Endothelial cell of umbilical vein (primary cell): ENCODE measurements around the gene MARCKSL1. TPM values are rescaled to one million over a fixed set of nuclear protein-coding genes. Genes with fewer than 3 reads are reported as not detected.

Experiments
- BruUV-seq: library from RNA; stranded (reverse); fragments of 400-500 nt; replicated peaks from 2 replicates; lab custom pipeline; 2021; lab: Mats Ljungman, UMichigan
- CTCF ChIA-PET: fragments of 300-600, 350-600 bp; sonication (Branson Sonifier 250); formaldehyde crosslinking; loops from one replicate; lab custom pipeline; 2021; ENCODE audit warnings: antibody characterized with exemption, inconsistent platforms; lab: Charles Lee
- POLR2A ChIA-PET: fragments of 300-600, 350-600 bp; sonication (Branson Sonifier 250); formaldehyde crosslinking; loops from one replicate; lab custom pipeline; 2021; ENCODE audit warnings: antibody characterized with exemption, inconsistent platforms; lab: Charles Lee
- DNase-seq: peaks from one replicate; pipeline ENCODE4 v3.0.0-alpha.2; 2011; ENCODE audit warnings: low read depth, low spot score
- FAIRE-seq: peaks from 2 replicates; lab custom pipeline; 2011; peaks lifted over from hg19 to GRCh38; lab: Jason Lieb, UNC
- H2AFZ ChIP-seq: 2 replicates; pipeline ENCODE4 v1.6.0; 2012; ENCODE audit warnings: low read depth, low read length, control low read depth, inconsistent platforms
- H3K27ac ChIP-seq: 2 replicates; pipeline ENCODE4 v1.5.1; 2011; ENCODE audit warnings: low read depth, mild to moderate bottlenecking, control low read depth, low read length, moderate library complexity; ENCODE audit not compliant: insufficient read depth
- H3K27me3 ChIP-seq, 2 experiments: 2 replicates each; pipeline versions ENCODE4 v1.6.0 to v1.6.1; 2011; ENCODE audit warnings: low read length in 2 of 2, mixed read lengths in 1 of 2; ENCODE audit not compliant: control insufficient read depth in 2 of 2, insufficient read depth in 2 of 2
- H3K36me3 ChIP-seq, 2 experiments: 2 replicates in 1 of 2; 3 replicates in 1 of 2; pipeline ENCODE4 v1.5.1; 2011; ENCODE audit warnings: low read length in 2 of 2, mild to moderate bottlenecking in 1 of 2, moderate library complexity in 1 of 2; ENCODE audit not compliant: control insufficient read depth in 2 of 2, insufficient read depth in 2 of 2; ENCODE audit errors: extremely low read depth in 1 of 2
- H3K4me1 ChIP-seq: 3 replicates; pipeline ENCODE4 v1.5.1; 2011; ENCODE audit warnings: mild to moderate bottlenecking, low read length; ENCODE audit not compliant: control insufficient read depth, insufficient read depth; ENCODE audit errors: extremely low read depth
- H3K4me2 ChIP-seq: 2 replicates; pipeline ENCODE4 v1.6.1; 2011; ENCODE audit warnings: low read length, control low read depth, mixed read lengths; ENCODE audit not compliant: insufficient read depth
- H3K4me3 ChIP-seq, 3 experiments: fragments of 200-600 bp in 1 of 3; sonication (generic), shearing (Covaris generic) in 1 of 3; replicated peaks in 1 of 3; 2 replicates each; pipeline ENCODE4 v1.5.1; 2011 to 2016; ENCODE audit warnings: control low read depth in 3 of 3, low read length in 3 of 3, mild to moderate bottlenecking in 2 of 3, inconsistent platforms in 1 of 3, low read depth in 1 of 3, moderate library complexity in 1 of 3; ENCODE audit not compliant: insufficient read depth in 1 of 3
- H3K79me2 ChIP-seq: 2 replicates; pipeline ENCODE4 v1.6.0; 2012; ENCODE audit warnings: low read length, inconsistent platforms; ENCODE audit not compliant: control insufficient read depth, insufficient read depth
- H3K9ac ChIP-seq: replicated peaks from 2 replicates; pipeline ENCODE3; 2011; ENCODE audit warnings: low read length, control low read depth; ENCODE audit not compliant: insufficient read depth; ENCODE audit errors: extremely low read depth
- H3K9me1 ChIP-seq: replicated peaks from 3 replicates; pipeline ENCODE4 v1.6.0; 2011; ENCODE audit warnings: mild to moderate bottlenecking, low read length; ENCODE audit not compliant: control insufficient read depth, insufficient read depth; ENCODE audit errors: extremely low read depth
- H3K9me3 ChIP-seq: replicated peaks from 2 replicates; pipeline ENCODE4 v1.5.1; 2012; ENCODE audit warnings: low read length, inconsistent platforms; ENCODE audit not compliant: control insufficient read depth, insufficient read depth
- H4K20me1 ChIP-seq: replicated peaks from 2 replicates; pipeline ENCODE3; 2011; ENCODE audit warnings: mild to moderate bottlenecking, low read length; ENCODE audit not compliant: control insufficient read depth, insufficient read depth; ENCODE audit errors: extremely low read depth
- EZH2 ChIP-seq: IDR thresholded peaks from 2 replicates; pipeline ENCODE4 v1.6.1; 2012; ENCODE audit warnings: borderline replicate concordance, low read depth, mild to moderate bottlenecking, moderate library complexity, low read length, inconsistent platforms; ENCODE audit not compliant: severe bottlenecking
- FOS ChIP-seq: IDR thresholded peaks from 2 replicates; pipeline ENCODE4 v1.6.1; 2011; ENCODE audit warnings: mild to moderate bottlenecking, low read length, moderate library complexity, borderline replicate concordance; ENCODE audit not compliant: insufficient read depth
- GATA2 ChIP-seq: IDR thresholded peaks from 2 replicates; pipeline ENCODE4 v1.7.0; 2011; ENCODE audit warnings: low read depth, mild to moderate bottlenecking, moderate library complexity, mixed read lengths, low read length; ENCODE audit not compliant: insufficient read length, insufficient read depth
- JUN ChIP-seq: IDR thresholded peaks from 2 replicates; pipeline ENCODE4 v1.6.1; 2011; ENCODE audit warnings: borderline replicate concordance, low read depth; ENCODE audit not compliant: insufficient read length, insufficient read depth
- MYC ChIP-seq: IDR thresholded peaks from one replicate; pipeline ENCODE4 v1.6.1; 2011; ENCODE audit warnings: mild to moderate bottlenecking, low read depth, low read length
- POLR2A ChIP-seq: IDR thresholded peaks from 2 replicates; pipeline ENCODE4 v1.6.1; 2012; ENCODE audit warnings: low read depth, mild to moderate bottlenecking, control low read depth, low read length
- POLR2AphosphoS5 ChIP-seq: IDR thresholded peaks from 2 replicates; pipeline ENCODE4 v1.6.1; 2012; ENCODE audit warnings: low read depth, mild to moderate bottlenecking, control low read depth, low read length, moderate library complexity; ENCODE audit not compliant: insufficient read depth
- dilution Hi-C: fragments of 300-500 bp; cut with MboI; formaldehyde crosslinking; loops from one replicate; pipeline ENCODE4 v1.15.0; 2019; ENCODE audit warnings: low sequenced_read_pairs; ENCODE audit not compliant: extremely low pct_ligation_motif_present
- intact Hi-C: fragments of 100-400 bp; cut with micrococcal nuclease; formaldehyde crosslinking; loops from one replicate; pipeline ENCODE4 v1.10.0; 2022
- polyA plus RNA-seq, 4 experiments: library from polyadenylated mRNA; depleted of rRNA in 3 of 4; stranded (reverse) in 3 of 4; unstranded in 1 of 4; fragments of >200 nt; gene quantifications; 2 replicates each; pipeline versions ENCODE4 v1.2.1 to v1.2.3, GENCODE V29; 2011 to 2012; ENCODE audit warnings: missing spikeins in 1 of 4
- total RNA-seq: library from RNA; stranded (reverse); gene quantifications from 2 replicates; pipeline ENCODE4 v1.2.3, GENCODE V29; 2021
- TF ChIP-seq, protein P1 (sequence below), 2 donors: IDR thresholded peaks; 1 replicate in 1 of 2; 2 replicates in 1 of 2; pipeline ENCODE4 v1.5.1; 2011; ENCODE audit warnings: low read length in 2 of 2, mild to moderate bottlenecking in 2 of 2, moderate library complexity in 2 of 2, control low read depth in 1 of 2, inconsistent platforms in 1 of 2, low read depth in 1 of 2; ENCODE audit not compliant: insufficient read depth in 1 of 2; ENCODE audit errors: extremely low read depth in 1 of 2
- TF ChIP-seq, protein P2 (sequence below): IDR thresholded peaks from 2 replicates; pipeline ENCODE4 v1.6.1; 2011; ENCODE audit not compliant: insufficient read depth, insufficient read length

Gene MARCKSL1
- total and polyA plus RNA-seq, 2 donors (not counting 3 experiments of a cell fraction or from before 2014, with no cell fraction given): 265 to 318 TPM

DNA sequence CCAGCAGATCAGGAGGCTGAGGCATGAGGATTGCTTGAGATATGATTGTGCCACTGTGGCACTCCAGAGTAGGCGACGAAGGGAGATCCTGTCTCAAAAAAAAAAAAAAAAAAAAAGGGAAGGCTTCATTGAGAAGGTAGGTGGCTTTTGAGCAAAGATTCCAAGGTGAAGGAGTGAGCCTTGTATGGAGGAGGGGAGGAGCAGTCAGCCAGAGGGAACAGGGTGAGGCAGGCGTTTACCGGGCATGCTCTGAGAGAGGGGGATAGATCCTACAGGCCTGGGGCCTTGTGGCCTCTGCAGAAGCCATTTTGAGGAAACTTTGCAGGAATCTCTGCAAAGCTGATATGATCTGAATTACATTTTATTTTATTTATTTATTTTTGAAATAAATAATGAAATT is 49.3 kb downstream of the MARCKSL1 start:
- no TSS peak for BruUV-seq

More for the DNA sequence above, 49.3 kb downstream of the MARCKSL1 start:
- H3K27ac ChIP-seq: no peak overlapping the region
- H2AFZ ChIP-seq: no peak overlapping the region
- DNase-seq (no peak), FAIRE-seq (no peak)
- ChIA-PET CTCF (interaction anchor here (0.7 to 1.1 kb wide), 2 partner anchors 16 to 107 kb away, joined by 3 read pairs; partner anchors contain the start of gene TXLNA), POLR2A (no interaction called here)
- intact Hi-C loops: no loop called here
- H3K79me2 ChIP-seq: no peaks in the 10 kb centered on the region
- H3K27me3 ChIP-seq: no peaks in the 10 kb centered on the region
- no peak overlapping the region for H3K4me2 ChIP-seq
- no peak overlapping the region for H3K4me3 ChIP-seq
- H3K9me3 ChIP-seq: no peaks in the 10 kb centered on the region
- dilution Hi-C loops: no loop called here
- no peaks in the 10 kb centered on the region for H4K20me1 ChIP-seq
- H3K9me1 ChIP-seq: no peaks in the 10 kb centered on the region
- TF ChIP-seq JUN (no peak), EZH2 (no peak), MYC (no peak), POLR2AphosphoS5 (no peak), GATA2 (no peak), FOS (no peak), POLR2A (no peak)
- TF ChIP-seq, protein P1, sequence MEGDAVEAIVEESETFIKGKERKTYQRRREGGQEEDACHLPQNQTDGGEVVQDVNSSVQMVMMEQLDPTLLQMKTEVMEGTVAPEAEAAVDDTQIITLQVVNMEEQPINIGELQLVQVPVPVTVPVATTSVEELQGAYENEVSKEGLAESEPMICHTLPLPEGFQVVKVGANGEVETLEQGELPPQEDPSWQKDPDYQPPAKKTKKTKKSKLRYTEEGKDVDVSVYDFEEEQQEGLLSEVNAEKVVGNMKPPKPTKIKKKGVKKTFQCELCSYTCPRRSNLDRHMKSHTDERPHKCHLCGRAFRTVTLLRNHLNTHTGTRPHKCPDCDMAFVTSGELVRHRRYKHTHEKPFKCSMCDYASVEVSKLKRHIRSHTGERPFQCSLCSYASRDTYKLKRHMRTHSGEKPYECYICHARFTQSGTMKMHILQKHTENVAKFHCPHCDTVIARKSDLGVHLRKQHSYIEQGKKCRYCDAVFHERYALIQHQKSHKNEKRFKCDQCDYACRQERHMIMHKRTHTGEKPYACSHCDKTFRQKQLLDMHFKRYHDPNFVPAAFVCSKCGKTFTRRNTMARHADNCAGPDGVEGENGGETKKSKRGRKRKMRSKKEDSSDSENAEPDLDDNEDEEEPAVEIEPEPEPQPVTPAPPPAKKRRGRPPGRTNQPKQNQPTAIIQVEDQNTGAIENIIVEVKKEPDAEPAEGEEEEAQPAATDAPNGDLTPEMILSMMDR (IDR thresholded peaks at IDR 0.05; ENCODE audit: extremely low read depth in 1 of 2, insufficient read depth in 1 of 2, low read depth in 1 of 2, low read length in 2 of 2): no peak
- TF ChIP-seq, protein P2, sequence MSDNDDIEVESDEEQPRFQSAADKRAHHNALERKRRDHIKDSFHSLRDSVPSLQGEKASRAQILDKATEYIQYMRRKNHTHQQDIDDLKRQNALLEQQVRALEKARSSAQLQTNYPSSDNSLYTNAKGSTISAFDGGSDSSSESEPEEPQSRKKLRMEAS: no peak
- H3K4me1 ChIP-seq: peaks cover 9% of the 10 kb centered on the region
- no peaks in the 10 kb centered on the region for H3K36me3 ChIP-seq
- no peak overlapping the region for H3K9ac ChIP-seq
